SU-DHL-6 (cell line): ENCODE results near the gene NTM.

ENCODE experiments used
- H2AFZ ChIP-seq: fragments of 200-600 bp; sonication (generic); 2 replicates; pipeline ENCODE4 v1.6.1; 2014; ENCODE audit warnings: low read depth, mild to moderate bottlenecking, moderate library complexity, mixed read lengths, antibody characterized with exemption, low read length; ENCODE audit not compliant: severe bottlenecking
- H3F3A ChIP-seq: fragments of 200-600 bp; shearing (Covaris generic); 2 replicates; pipeline ENCODE4 v1.6.0; 2016; ENCODE audit warnings: antibody characterized with exemption, mild to moderate bottlenecking; ENCODE audit not compliant: insufficient read depth
- H3K27ac ChIP-seq: fragments of 200-600 bp; sonication (generic); 2 replicates; pipeline ENCODE4 v1.5.1; 2016; ENCODE audit warnings: low read depth, mild to moderate bottlenecking, low read length, moderate library complexity, mixed read lengths
- H3K27me3 ChIP-seq: fragments of 200-600 bp; sonication (generic), shearing (Covaris generic); 2 replicates; pipeline ENCODE4 v1.6.0; 2014; ENCODE audit warnings: mild to moderate bottlenecking, low read length
- H3K36me3 ChIP-seq: fragments of 200-600 bp; sonication (generic); 2 replicates; pipeline ENCODE4 v1.6.1; 2014; ENCODE audit warnings: mild to moderate bottlenecking, low read length, mixed read lengths
- H3K4me2 ChIP-seq: fragments of 300-600, 200-600 bp; shearing (Covaris generic), sonication (generic); 2 replicates; pipeline ENCODE4 v1.6.0; 2014; ENCODE audit warnings: low read length, low read depth, mild to moderate bottlenecking; ENCODE audit not compliant: poor library complexity, severe bottlenecking
- H3K4me3 ChIP-seq: fragments of 200-600 bp; sonication (generic); 2 replicates; pipeline ENCODE4 v1.5.1; 2014; ENCODE audit warnings: antibody characterized with exemption, low read length, mild to moderate bottlenecking, mixed read lengths; ENCODE audit not compliant: insufficient read depth, poor library complexity, severe bottlenecking
- H3K79me2 ChIP-seq: fragments of 200-600 bp; sonication (generic); 2 replicates; pipeline ENCODE4 v1.6.1; 2014; ENCODE audit warnings: mild to moderate bottlenecking, low read length, moderate library complexity; ENCODE audit not compliant: insufficient read depth
- H3K9ac ChIP-seq: fragments of 200-600 bp; sonication (generic); 2 replicates; pipeline ENCODE4 v1.7.0; 2014; ENCODE audit warnings: mild to moderate bottlenecking, low read length
- H3K9me2 ChIP-seq: fragments of 200-600 bp; sonication (generic); replicated peaks from 2 replicates; pipeline ENCODE4 v1.6.1; 2014; ENCODE audit warnings: low read length; ENCODE audit not compliant: insufficient read depth
- H3K9me3 ChIP-seq: fragments of 200-600 bp; sonication (generic); 2 replicates; pipeline ENCODE4 v1.6.1; 2014; ENCODE audit warnings: low read length, mixed read lengths; ENCODE audit not compliant: insufficient read depth
- H4K20me1 ChIP-seq: fragments of 200-600 bp; sonication (generic); 2 replicates; pipeline ENCODE4 v1.6.1; 2014; ENCODE audit warnings: low read depth, mild to moderate bottlenecking, antibody characterized with exemption, low read length, moderate library complexity, mixed read lengths
- CTCF ChIP-seq: fragments of 200-600 bp; sonication (generic); IDR thresholded peaks from one replicate; pipeline ENCODE4 v1.5.1; 2017; ENCODE audit warnings: antibody characterized with exemption, mild to moderate bottlenecking, low read length, moderate library complexity; ENCODE audit not compliant: insufficient read depth, poor library complexity, severe bottlenecking
- EZH2phosphoT487 ChIP-seq: fragments of 200-600 bp; sonication (generic), shearing (Covaris generic); conservative IDR thresholded peaks from 2 replicates; pipeline ENCODE4 v1.6.1; 2018; ENCODE audit warnings: mild to moderate bottlenecking, antibody characterized with exemption, low read length, moderate library complexity, mixed read lengths

Gene NTM

GRCh38 chr11:132115454-132115853 is 745.0 kb downstream of the NTM start:
- no peaks in the 10 kb centered on the region for H3K9me3 ChIP-seq
- no peak overlapping the region for H3K4me3 ChIP-seq
- no peak overlapping the region for H3K9ac ChIP-seq
- H3K36me3 ChIP-seq = no peaks in the 10 kb centered on the region
- H3K4me2 ChIP-seq = no peak overlapping the region
- no peak for TF ChIP-seq CTCF
- TF ChIP-seq EZH2phosphoT487 = no peak
- no peaks in the 10 kb centered on the region for H3K27me3 ChIP-seq
- no peaks in the 10 kb centered on the region for H3K9me2 ChIP-seq
- H3F3A ChIP-seq = no peaks in the 10 kb centered on the region
- no peak overlapping the region for H2AFZ ChIP-seq
- H3K27ac ChIP-seq = no peak overlapping the region
- no peaks in the 10 kb centered on the region for H3K79me2 ChIP-seq
- H4K20me1 ChIP-seq = no peaks in the 10 kb centered on the region

GRCh38 chr11:132116516-132116915 is 746.1 kb downstream of the NTM start:
- no peaks in the 10 kb centered on the region for H3K27me3 ChIP-seq
- H3K4me2 ChIP-seq = no peak overlapping the region
- H3K27ac ChIP-seq = no peak overlapping the region
- no peaks in the 10 kb centered on the region for H3K9me3 ChIP-seq
- no peaks in the 10 kb centered on the region for H3K9me2 ChIP-seq
- H3K36me3 ChIP-seq = no peaks in the 10 kb centered on the region
- H3F3A ChIP-seq = no peaks in the 10 kb centered on the region
- H3K79me2 ChIP-seq = no peaks in the 10 kb centered on the region
- no peak overlapping the region for H2AFZ ChIP-seq
- H4K20me1 ChIP-seq = no peaks in the 10 kb centered on the region
- TF ChIP-seq EZH2phosphoT487 (no peak), CTCF (no peak)
- H3K9ac ChIP-seq = no peak overlapping the region
- no peak overlapping the region for H3K4me3 ChIP-seq

DNA sequence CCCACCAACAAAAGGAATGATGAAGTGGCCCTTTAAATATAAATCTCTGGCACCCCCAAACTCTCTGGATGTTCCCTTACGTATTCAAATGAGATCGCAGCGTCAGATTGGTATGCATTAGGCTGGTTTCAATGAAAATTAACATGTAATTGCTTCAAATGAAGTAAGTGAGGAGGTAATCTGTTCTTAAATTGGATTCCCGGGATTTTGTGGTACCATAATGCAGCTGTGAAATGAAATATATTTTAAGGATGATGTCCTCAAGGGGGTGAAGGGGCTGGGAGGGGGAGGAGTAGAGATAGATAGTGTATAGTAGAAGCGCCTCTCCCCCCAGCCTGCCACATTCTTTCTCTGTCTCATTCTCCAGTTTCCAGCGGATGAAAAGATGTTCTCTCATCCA is 748.2 kb downstream of the NTM start:
- no peaks in the 10 kb centered on the region for H3K79me2 ChIP-seq
- H3K9ac ChIP-seq = no peak overlapping the region
- no peaks in the 10 kb centered on the region for H3F3A ChIP-seq
- no peaks in the 10 kb centered on the region for H3K27me3 ChIP-seq
- H3K4me3 ChIP-seq = no peak overlapping the region
- no peaks in the 10 kb centered on the region for H3K9me2 ChIP-seq
- no peak for TF ChIP-seq EZH2phosphoT487
- no peak for TF ChIP-seq CTCF
- no peaks in the 10 kb centered on the region for H4K20me1 ChIP-seq
- no peaks in the 10 kb centered on the region for H3K36me3 ChIP-seq
- H2AFZ ChIP-seq = no peak overlapping the region
- H3K27ac ChIP-seq = no peak overlapping the region
- no peaks in the 10 kb centered on the region for H3K9me3 ChIP-seq
- no peak overlapping the region for H3K4me2 ChIP-seq

DNA sequence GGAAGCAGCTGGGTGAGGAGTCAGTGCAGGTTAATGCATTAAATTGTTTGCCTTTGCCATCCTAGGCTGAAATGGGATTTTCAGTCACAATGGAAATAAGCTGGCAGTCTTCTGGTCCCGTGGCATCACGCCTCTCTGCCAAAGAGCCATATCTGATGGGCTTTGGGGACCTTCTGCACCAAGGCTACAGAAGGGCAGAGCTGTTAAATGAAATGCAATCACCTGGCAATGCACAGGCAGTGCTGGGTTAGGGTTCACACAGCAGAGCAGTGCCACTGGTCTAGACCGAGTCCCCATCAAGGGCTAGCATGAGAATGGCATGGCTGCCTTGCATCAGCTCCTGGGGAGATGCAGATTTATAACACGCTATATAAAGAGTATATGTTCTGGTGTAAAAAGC is 749.2 kb downstream of the NTM start:
- no peaks in the 10 kb centered on the region for H4K20me1 ChIP-seq
- H3K9me3 ChIP-seq = no peaks in the 10 kb centered on the region
- H3K9me2 ChIP-seq = no peaks in the 10 kb centered on the region
- H3K9ac ChIP-seq = no peak overlapping the region
- H3K27me3 ChIP-seq = no peaks in the 10 kb centered on the region
- no peak for TF ChIP-seq EZH2phosphoT487
- TF ChIP-seq CTCF = no peak
- no peak overlapping the region for H2AFZ ChIP-seq
- no peaks in the 10 kb centered on the region for H3K36me3 ChIP-seq
- no peaks in the 10 kb centered on the region for H3F3A ChIP-seq
- H3K79me2 ChIP-seq = no peaks in the 10 kb centered on the region
- no peak overlapping the region for H3K4me2 ChIP-seq
- H3K27ac ChIP-seq = no peak overlapping the region
- H3K4me3 ChIP-seq = no peak overlapping the region
